ENCODE measurements around the gene ZAR1.
"Not testable (repeated sequence)": the region's sequence is repeated elsewhere in the genome, so short reads cannot be mapped to it uniquely, and the experiment has no call there.

ZAR1 gene

GRCh38 chr4:48490012-48490679 lies at the start of gene ZAR1:
Gene ZAR1 (plus strand): TSS chr4:48490252. CDS start chr4:48490292, 40 bp downstream.
- DNase-seq (ENCODE audit: low read depth in 2 of 2, low spot score in 1 of 2): no peak

- DNase-seq (ENCODE audit: low read depth in 2 of 2, low spot score in 1 of 2): not testable (repeated sequence)
Observed at GRCh38 chr4:48440914-48441313, 49.1 kb upstream of the ZAR1 start.

- DNase-seq (ENCODE audit: low read depth in 2 of 2, low spot score in 1 of 2): no peak
Observed at GRCh38 chr4:48445704-48446103, 44.3 kb upstream of the ZAR1 start.

- no peak for DNase-seq (ENCODE audit: low read depth in 2 of 2, low spot score in 1 of 2)
Observed at GRCh38 chr4:48446642-48447041, 43.4 kb upstream of the ZAR1 start.

GRCh38 chr4:48449151-48449550 lies 40.9 kb upstream of the ZAR1 start:
- no peak for DNase-seq (ENCODE audit: low read depth in 2 of 2, low spot score in 1 of 2)

- no peak for DNase-seq (ENCODE audit: low read depth in 2 of 2, low spot score in 1 of 2)
Observed at GRCh38 chr4:48450740-48451139, 39.3 kb upstream of the ZAR1 start.

- not testable (repeated sequence) for DNase-seq (ENCODE audit: low read depth in 2 of 2, low spot score in 1 of 2)
Observed at GRCh38 chr4:48451656-48452055, 38.4 kb upstream of the ZAR1 start.

GRCh38 chr4:48454591-48454990 lies 35.5 kb upstream of the ZAR1 start:
- DNase-seq (ENCODE audit: low read depth in 2 of 2, low spot score in 1 of 2): no peak

- DNase-seq (ENCODE audit: low read depth in 2 of 2, low spot score in 1 of 2): no peak
Observed at GRCh38 chr4:48461000-48461399, 29.1 kb upstream of the ZAR1 start.

- no peak for DNase-seq (ENCODE audit: low read depth in 2 of 2, low spot score in 1 of 2)
Observed at GRCh38 chr4:48462363-48462762, 27.7 kb upstream of the ZAR1 start.

- DNase-seq (ENCODE audit: low read depth in 2 of 2, low spot score in 1 of 2): no peak
Observed at GRCh38 chr4:48467442-48467841, 22.6 kb upstream of the ZAR1 start.

GRCh38 chr4:48467891-48468290 lies 22.2 kb upstream of the ZAR1 start:
- DNase-seq (ENCODE audit: low read depth in 2 of 2, low spot score in 1 of 2): no peak

GRCh38 chr4:48470137-48470536 lies 19.9 kb upstream of the ZAR1 start:
- DNase-seq (ENCODE audit: low read depth in 2 of 2, low spot score in 1 of 2): no peak

GRCh38 chr4:48470570-48470969 lies 19.5 kb upstream of the ZAR1 start:
- no peak for DNase-seq (ENCODE audit: low read depth in 2 of 2, low spot score in 1 of 2)

- DNase-seq (ENCODE audit: low read depth in 2 of 2, low spot score in 1 of 2): no peak
Observed at GRCh38 chr4:48472794-48473193, 17.3 kb upstream of the ZAR1 start.

- no peak for DNase-seq (ENCODE audit: low read depth in 2 of 2, low spot score in 1 of 2)
Observed at GRCh38 chr4:48475770-48476169, 14.3 kb upstream of the ZAR1 start.

GRCh38 chr4:48478273-48478672 lies 11.8 kb upstream of the ZAR1 start:
- no peak for DNase-seq (ENCODE audit: low read depth in 2 of 2, low spot score in 1 of 2)

- no peak for DNase-seq (ENCODE audit: low read depth in 2 of 2, low spot score in 1 of 2)
Observed at GRCh38 chr4:48481581-48481980, 8.5 kb upstream of the ZAR1 start.

- no peak for DNase-seq (ENCODE audit: low read depth in 2 of 2, low spot score in 1 of 2)
Observed at GRCh38 chr4:48483006-48483776, 6.9 kb upstream of the ZAR1 start, which contains the start of gene SLC10A4. Gene SLC10A4 (plus strand): TSS chr4:48483343. CDS start chr4:48483562, 219 bp downstream.

GRCh38 chr4:48483777-48484493 lies 6.1 kb upstream of the ZAR1 start:
- no peak for DNase-seq (ENCODE audit: low read depth in 2 of 2, low spot score in 1 of 2)

GRCh38 chr4:48484494-48485168 lies 5.4 kb upstream of the ZAR1 start:
- no peak for DNase-seq (ENCODE audit: low read depth in 2 of 2, low spot score in 1 of 2)

- no peak for DNase-seq (ENCODE audit: low read depth in 2 of 2, low spot score in 1 of 2)
Observed at GRCh38 chr4:48489683-48490011, 405 bp upstream of the ZAR1 start.

Data from stimulated activated CD8-positive, alpha-beta memory T cell treated with anti-CD3 and anti-CD28 coated beads, Interleukin-4, amount 100 ng/mL, for 4 hours (primary cell).